Trophoblast cell (in vitro differentiated cells and primary cell): ENCODE data around the gene BRF1.

ENCODE experiments used
- DNase-seq, 2 donors: peaks; one replicate each; pipeline ENCODE4 v3.0.0-alpha.2; 2016
- H2AFZ ChIP-seq: 2 replicates; pipeline ENCODE4 v1.6.1; 2013; ENCODE audit warnings: low read length, moderate library complexity, mild to moderate bottlenecking; ENCODE audit not compliant: insufficient read depth, poor library complexity
- H2AK5ac ChIP-seq: 2 replicates; pipeline ENCODE4 v1.6.1; 2013; ENCODE audit warnings: mild to moderate bottlenecking, low read length
- H2BK120ac ChIP-seq: 2 replicates; pipeline ENCODE4 v1.6.1; 2013; ENCODE audit warnings: low read length, mild to moderate bottlenecking, moderate library complexity; ENCODE audit not compliant: insufficient read depth, poor library complexity
- H2BK12ac ChIP-seq: 2 replicates; pipeline ENCODE4 v1.6.1; 2013; ENCODE audit warnings: mild to moderate bottlenecking, low read length, moderate library complexity
- H2BK5ac ChIP-seq: 2 replicates; pipeline ENCODE4 v1.6.1; 2013; ENCODE audit warnings: low read length, low read depth, moderate library complexity, mild to moderate bottlenecking; ENCODE audit not compliant: poor library complexity
- H3K14ac ChIP-seq: 2 replicates; pipeline ENCODE4 v1.6.1; 2013; ENCODE audit warnings: mild to moderate bottlenecking, low read length
- H3K18ac ChIP-seq: 2 replicates; pipeline ENCODE4 v1.6.1; 2013; ENCODE audit warnings: mild to moderate bottlenecking, low read length
- H3K23ac ChIP-seq: 2 replicates; pipeline ENCODE4 v1.6.1; 2013; ENCODE audit warnings: low read length
- H3K27ac ChIP-seq: 2 replicates; pipeline ENCODE4 v1.5.1; 2013; ENCODE audit warnings: low read depth, mild to moderate bottlenecking, inconsistent platforms, low read length, moderate library complexity
- H3K27me3 ChIP-seq: 2 replicates; pipeline ENCODE4 v1.6.1; 2013; ENCODE audit warnings: inconsistent platforms, mild to moderate bottlenecking, low read length, moderate library complexity; ENCODE audit not compliant: insufficient read depth
- H3K36me3 ChIP-seq, 2 experiments: 1 replicate in 1 of 2; 2 replicates in 1 of 2; pipeline ENCODE4 v1.6.1; 2013; ENCODE audit warnings: low read length in 2 of 2, mild to moderate bottlenecking in 2 of 2, moderate library complexity in 1 of 2; ENCODE audit not compliant: insufficient read depth in 2 of 2, control insufficient read depth in 1 of 2
- H3K4ac ChIP-seq: 2 replicates; pipeline ENCODE4 v1.6.1; 2013; ENCODE audit warnings: low read depth, mild to moderate bottlenecking, low read length, moderate library complexity
- H3K4me1 ChIP-seq, 2 experiments: 1 replicate in 1 of 2; 2 replicates in 1 of 2; pipeline ENCODE4 v1.6.1; 2013; ENCODE audit warnings: low read length in 2 of 2, mild to moderate bottlenecking in 2 of 2, moderate library complexity in 1 of 2; ENCODE audit not compliant: insufficient read depth in 2 of 2, control insufficient read depth in 1 of 2
- H3K4me2 ChIP-seq: 2 replicates; pipeline ENCODE4 v1.6.1; 2013; ENCODE audit warnings: inconsistent platforms, mild to moderate bottlenecking, low read length, moderate library complexity
- H3K4me3 ChIP-seq: 2 replicates; pipeline ENCODE4 v1.5.1; 2013; ENCODE audit warnings: mild to moderate bottlenecking, low read depth, low read length, inconsistent platforms
- H3K79me1 ChIP-seq: one replicate; pipeline ENCODE4 v1.6.1; 2013; ENCODE audit warnings: low read length
- H3K79me2 ChIP-seq: 2 replicates; pipeline ENCODE4 v1.6.1; 2013; ENCODE audit warnings: low read length, mild to moderate bottlenecking; ENCODE audit not compliant: control insufficient read depth, insufficient read depth, poor library complexity
- H3K9ac ChIP-seq: 2 replicates; pipeline ENCODE4 v1.6.1; 2013; ENCODE audit warnings: mild to moderate bottlenecking, low read length
- H3K9me3 ChIP-seq: 2 replicates; pipeline ENCODE4 v1.6.1; 2013; ENCODE audit warnings: low read depth, mild to moderate bottlenecking, control low read depth, inconsistent platforms, low read length; ENCODE audit not compliant: insufficient read depth
- H4K12ac ChIP-seq: 2 replicates; pipeline ENCODE4 v1.6.1; 2013; ENCODE audit warnings: low read depth, mild to moderate bottlenecking, low read length, moderate library complexity
- H4K8ac ChIP-seq: 2 replicates; pipeline ENCODE4 v1.6.1; 2013; ENCODE audit warnings: low read depth, mild to moderate bottlenecking, low read length, moderate library complexity
- H4K91ac ChIP-seq: one replicate; pipeline ENCODE4 v1.6.1; 2013; ENCODE audit warnings: low read depth, mild to moderate bottlenecking, low read length, moderate library complexity
- WGBS: extraction: QIAGEN DNeasy Blood & Tissue Kit; methylation state at CpG from one replicate; pipeline ENCODE4 v1.1.7; 2013; ENCODE audit warnings: missing lambda C conversion rate; ENCODE audit not compliant: insufficient read length, insufficient coverage; ENCODE audit errors: extremely low coverage; 5-methylcytosine and 5-hydroxymethylcytosine counted together

BRF1 gene

GRCh38 chr14:105211086-105211757, 89.6 kb downstream of the BRF1 start:
- no peak overlapping the region for H3K14ac ChIP-seq
- WGBS = no CpG with 5 or more reads among the region's 23 CpGs
- H3K9ac ChIP-seq = no peak overlapping the region
- H3K79me1 ChIP-seq = no peaks in the 10 kb centered on the region
- H3K4me3 ChIP-seq = no peak overlapping the region
- no peak overlapping the region for H3K18ac ChIP-seq
- no peak overlapping the region for H2BK12ac ChIP-seq
- no peak for DNase-seq
- H2AK5ac ChIP-seq = no peak overlapping the region
- no peak overlapping the region for H2BK5ac ChIP-seq
- H4K8ac ChIP-seq = no peak overlapping the region
- H3K79me2 ChIP-seq = no peaks in the 10 kb centered on the region
- peaks cover 9 to 12% of the 10 kb centered on the region in 2 experiments for H3K36me3 ChIP-seq
- peaks cover 8% of the 10 kb centered on the region for H3K9me3 ChIP-seq
- no peak overlapping the region for H4K91ac ChIP-seq
- H2BK120ac ChIP-seq = no peak overlapping the region
- no peak overlapping the region for H3K27ac ChIP-seq
- H2AFZ ChIP-seq = no peak overlapping the region
- no peak overlapping the region for H3K4me2 ChIP-seq
- H4K12ac ChIP-seq = no peak overlapping the region
- no peak overlapping the region for H3K4ac ChIP-seq
- H3K27me3 ChIP-seq = no peaks in the 10 kb centered on the region
- H3K23ac ChIP-seq = no peak overlapping the region
- H3K4me1 ChIP-seq = peaks cover 0 to 6% of the 10 kb centered on the region in 2 experiments

- H3K14ac ChIP-seq = no peak overlapping the region
- H3K4ac ChIP-seq = no peak overlapping the region
- no peak overlapping the region for H3K4me3 ChIP-seq
- no CpG with 5 or more reads among the region's 30 CpGs for WGBS
- H4K91ac ChIP-seq = no peak overlapping the region
- H3K23ac ChIP-seq = no peak overlapping the region
- H3K27me3 ChIP-seq = no peaks in the 10 kb centered on the region
- no peak overlapping the region for H3K27ac ChIP-seq
- H3K4me1 ChIP-seq = peaks cover 0 to 6% of the 10 kb centered on the region in 2 experiments
- H3K18ac ChIP-seq = no peak overlapping the region
- H3K36me3 ChIP-seq = peaks cover 9 to 12% of the 10 kb centered on the region in 2 experiments
- no peak overlapping the region for H3K4me2 ChIP-seq
- H2AK5ac ChIP-seq = no peak overlapping the region
- no peak overlapping the region for H3K9ac ChIP-seq
- no peak overlapping the region for H2AFZ ChIP-seq
- H3K79me1 ChIP-seq = no peaks in the 10 kb centered on the region
- H2BK12ac ChIP-seq = no peak overlapping the region
- H3K9me3 ChIP-seq = peaks cover 3% of the 10 kb centered on the region
- H3K79me2 ChIP-seq = no peaks in the 10 kb centered on the region
- no peak overlapping the region for H4K8ac ChIP-seq
- H2BK5ac ChIP-seq = no peak overlapping the region
- DNase-seq = no peak
- no peak overlapping the region for H2BK120ac ChIP-seq
- no peak overlapping the region for H4K12ac ChIP-seq
These were observed 90.4 kb downstream of the BRF1 start for GRCh38 chr14:105210266-105211025.

GRCh38 chr14:105209646-105210045, 91.2 kb downstream of the BRF1 start:
- Histone ChIP-seq H2AFZ (no peak overlapping the region), H3K27me3 (no peaks in the 10 kb centered on the region), H3K4me3 (no peak overlapping the region), H3K9ac (no peak overlapping the region), H3K4me2 (no peak overlapping the region), H4K91ac (no peak overlapping the region), H2BK5ac (no peak overlapping the region), H3K18ac (no peak overlapping the region), H2BK12ac (no peak overlapping the region), H3K23ac (no peak overlapping the region), H3K4ac (no peak overlapping the region), H3K4me1 (peaks cover 0 to 6% of the 10 kb centered on the region in 2 experiments), H3K79me1 (no peaks in the 10 kb centered on the region), H4K12ac (no peak overlapping the region), H2AK5ac (no peak overlapping the region), H3K14ac (no peak overlapping the region), H3K79me2 (no peaks in the 10 kb centered on the region), H3K36me3 (peaks cover 9 to 10% of the 10 kb centered on the region in 2 experiments), H3K9me3 (no peaks in the 10 kb centered on the region), H2BK120ac (no peak overlapping the region), H4K8ac (no peak overlapping the region), H3K27ac (no peak overlapping the region)
- WGBS = no CpG with 5 or more reads among the region's 16 CpGs
- DNase-seq = no peak

- Histone ChIP-seq H3K4me3 (peak overlapping the region; percentile 37), H3K4me1 (peaks cover 0 to 6% of the 10 kb centered on the region in 2 experiments), H3K14ac (no peak overlapping the region), H2AK5ac (no peak overlapping the region), H3K23ac (no peak overlapping the region), H3K9ac (no peak overlapping the region), H3K4ac (no peak overlapping the region), H2BK120ac (no peak overlapping the region), H3K18ac (no peak overlapping the region), H4K91ac (no peak overlapping the region), H3K27me3 (no peaks in the 10 kb centered on the region), H3K79me1 (no peaks in the 10 kb centered on the region), H2AFZ (no peak overlapping the region), H3K36me3 (peaks cover 9 to 10% of the 10 kb centered on the region in 2 experiments), H3K9me3 (no peaks in the 10 kb centered on the region), H3K4me2 (no peak overlapping the region), H4K8ac (no peak overlapping the region), H4K12ac (no peak overlapping the region), H3K27ac (no peak overlapping the region), H2BK5ac (no peak overlapping the region), H2BK12ac (no peak overlapping the region), H3K79me2 (no peaks in the 10 kb centered on the region)
- WGBS = no CpG with 5 or more reads among the region's 8 CpGs
- DNase-seq = peak; percentile 29 to 68
These were observed 91.7 kb downstream of the BRF1 start for GRCh38 chr14:105209091-105209490.
